NCI-H2107 treated with DMSO at 0.1 percent for 48 hours (cell line): ENCODE results near the gene SRRM5.
"Not testable (repeated sequence)": the region's sequence is repeated elsewhere in the genome, so short reads cannot be mapped to it uniquely, and the experiment has no call there.

Source experiments
- DNase-seq: peaks from one replicate; lab custom pipeline; 2025; ENCODE audit not compliant: unreplicated experiment; lab: John Stamatoyannopoulos, UW

Gene SRRM5

DNA sequence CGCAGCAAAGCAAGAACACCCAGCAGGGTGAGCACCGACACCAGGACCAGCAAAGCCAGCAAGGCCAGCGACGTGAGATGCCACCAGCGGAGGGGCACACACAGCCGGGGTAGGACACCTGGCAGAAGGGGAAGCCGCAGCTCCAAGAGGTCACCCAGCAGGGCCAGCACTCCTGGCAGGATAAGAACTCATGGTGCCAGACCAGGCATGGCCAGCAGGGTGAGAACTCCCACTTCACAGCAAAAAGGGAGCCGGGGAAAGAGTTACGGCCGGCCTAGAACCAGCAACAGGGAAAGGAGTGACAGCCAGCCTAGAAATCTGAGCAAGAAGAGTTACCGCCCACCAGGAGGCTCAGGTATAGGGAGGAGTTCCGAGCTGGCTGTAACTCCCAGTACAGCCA lies 486 bp downstream of the SRRM5 start:
- no peak for DNase-seq

DNA sequence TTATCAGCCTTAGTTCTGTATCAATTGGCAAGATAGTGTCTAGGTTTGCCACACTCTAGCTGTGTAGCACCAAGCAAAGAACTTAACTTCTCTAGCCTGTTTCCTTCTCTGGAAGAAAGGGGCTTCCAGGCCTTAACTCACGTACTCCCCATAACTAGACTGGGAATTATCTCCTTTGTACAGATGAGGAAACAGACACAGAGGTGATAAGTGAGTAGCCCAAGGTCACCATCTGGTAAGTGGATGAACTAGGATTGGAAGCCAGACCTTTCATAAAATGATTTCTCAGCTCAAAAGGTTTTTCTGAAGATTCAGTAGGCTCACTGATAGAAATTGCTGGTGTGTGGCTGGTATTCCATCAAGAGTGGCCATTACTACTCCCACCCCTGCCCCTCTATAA lies 4.4 kb downstream of the SRRM5 start:
- DNase-seq, result no peak

DNA sequence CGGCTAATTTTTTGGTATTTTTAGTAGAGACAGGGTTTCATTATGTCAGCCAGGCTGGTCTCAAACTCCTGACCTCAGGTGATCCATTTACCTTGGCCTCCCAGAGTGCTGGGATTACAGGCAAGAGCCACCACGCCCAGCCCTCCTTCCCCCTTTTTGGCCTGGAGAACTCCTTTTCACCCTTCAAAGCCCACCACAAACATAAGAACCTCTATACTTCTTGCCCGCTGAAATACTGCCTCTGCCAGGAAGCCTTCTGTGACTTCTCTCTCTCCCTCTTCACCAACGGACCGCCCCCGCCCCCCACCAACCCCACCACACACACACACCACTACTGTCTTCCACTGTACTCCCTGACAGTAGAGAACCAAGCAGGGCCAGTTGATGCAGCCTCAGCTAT lies 5.1 kb downstream of the SRRM5 start:
- DNase-seq, result no peak

DNA sequence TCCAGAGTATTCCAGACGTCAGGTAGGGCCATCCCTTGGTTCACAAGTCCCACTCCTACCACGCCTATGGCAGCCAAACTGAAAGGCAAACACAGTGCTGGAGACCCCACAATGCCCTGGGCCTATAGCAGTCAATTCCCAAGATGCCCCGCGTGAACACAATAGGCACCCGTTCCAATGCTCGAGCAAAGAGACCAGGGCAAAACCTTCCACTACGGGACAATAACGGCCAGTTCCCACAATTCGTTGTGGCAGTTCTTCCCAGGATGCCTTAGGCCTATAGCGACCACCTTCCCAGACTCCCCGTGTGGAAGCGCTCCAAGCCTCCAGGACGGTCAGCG lies 7.0 kb downstream of the SRRM5 start:
- peak; percentile 37 for DNase-seq

DNA sequence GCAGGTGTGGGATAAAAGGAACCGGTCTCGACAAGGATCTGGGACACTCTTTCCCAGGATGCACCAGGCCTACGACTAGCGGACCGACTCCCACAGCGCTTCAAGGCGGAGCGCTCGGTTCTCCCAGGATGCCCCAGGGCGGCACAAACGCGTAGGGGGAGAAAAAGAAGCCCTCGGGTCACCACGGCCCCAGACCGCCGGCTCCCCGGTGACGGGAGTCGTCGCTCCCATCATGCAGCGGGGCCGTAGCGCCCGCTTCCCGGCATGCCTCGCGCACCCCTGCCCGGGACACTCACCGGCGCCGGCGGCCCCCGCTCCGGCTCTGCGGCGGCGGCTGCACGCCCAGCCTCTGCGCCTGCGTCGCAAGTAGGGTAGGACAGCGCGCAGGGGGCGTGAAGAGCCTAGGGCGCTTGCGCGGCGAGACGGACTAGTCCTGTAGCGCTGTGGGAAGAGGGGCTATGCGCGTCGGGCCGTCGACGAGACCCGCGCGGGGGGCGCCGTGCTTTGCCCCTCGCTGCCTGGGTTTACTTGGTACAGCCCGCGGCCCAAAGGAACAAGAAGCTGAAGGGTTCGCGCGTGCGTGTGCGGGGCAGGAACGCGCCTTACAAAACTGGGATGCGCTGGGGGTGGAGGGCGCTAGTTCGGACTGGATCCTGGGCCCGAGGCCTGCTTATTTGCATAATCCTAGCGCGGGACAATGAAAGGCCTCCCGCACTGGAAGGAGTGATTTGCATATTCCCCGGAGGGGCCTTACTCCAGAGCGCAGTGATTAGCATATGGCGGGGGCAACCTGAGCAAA lies 7.6 kb downstream of the SRRM5 start, which contains the start of gene ZNF428:
Gene ZNF428, minus strand, starts transcription at position 368 of the 799 bp plus-strand sequence. CDS start 5,325 bp downstream, outside the sequence.
- DNase-seq, result peak; percentile 89

DNA sequence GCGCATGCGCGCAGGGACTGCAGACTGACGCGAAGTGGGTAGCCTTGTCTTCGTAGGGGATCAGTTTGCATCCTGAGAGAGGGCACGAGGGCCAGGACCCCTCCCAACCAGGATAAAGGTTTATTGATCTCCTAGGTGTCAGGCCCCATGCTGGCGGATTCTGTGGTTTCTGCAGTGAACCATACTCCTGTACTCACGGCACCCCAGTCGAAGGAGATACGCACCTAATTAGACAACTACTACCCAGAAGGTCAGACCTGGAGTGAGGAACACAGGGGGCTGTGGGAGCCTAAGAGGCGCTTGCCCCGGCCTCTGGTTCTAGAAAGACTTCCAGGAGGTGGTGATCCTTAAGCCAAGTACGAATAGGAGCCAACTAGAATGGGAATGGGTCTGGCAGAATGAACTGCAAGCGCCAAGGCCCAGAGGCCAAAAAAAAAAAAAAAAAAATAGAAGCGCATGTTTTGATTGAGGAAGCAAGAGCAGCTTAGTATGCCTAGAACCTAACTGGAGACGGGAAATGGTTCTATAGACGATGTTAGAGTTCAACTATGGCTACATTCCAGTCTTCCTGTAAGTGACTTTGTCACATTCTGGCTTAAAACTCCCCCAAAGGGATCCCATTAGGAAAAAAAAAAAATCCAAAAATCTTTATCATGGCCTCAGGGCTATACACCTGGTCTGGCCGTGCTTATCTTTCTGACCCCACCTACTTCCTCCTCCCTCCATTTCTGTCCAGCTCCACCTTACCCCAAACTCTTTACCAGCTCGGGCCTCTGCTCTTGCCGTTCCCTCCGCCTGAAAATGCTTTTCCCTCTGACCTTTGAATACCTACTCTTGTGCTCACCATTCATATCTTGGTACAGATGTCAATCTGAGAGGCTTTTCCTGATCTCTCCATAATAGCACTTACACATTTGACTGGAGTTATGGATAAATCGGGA lies 8.4 kb downstream of the SRRM5 start:
- no peak for DNase-seq

DNA sequence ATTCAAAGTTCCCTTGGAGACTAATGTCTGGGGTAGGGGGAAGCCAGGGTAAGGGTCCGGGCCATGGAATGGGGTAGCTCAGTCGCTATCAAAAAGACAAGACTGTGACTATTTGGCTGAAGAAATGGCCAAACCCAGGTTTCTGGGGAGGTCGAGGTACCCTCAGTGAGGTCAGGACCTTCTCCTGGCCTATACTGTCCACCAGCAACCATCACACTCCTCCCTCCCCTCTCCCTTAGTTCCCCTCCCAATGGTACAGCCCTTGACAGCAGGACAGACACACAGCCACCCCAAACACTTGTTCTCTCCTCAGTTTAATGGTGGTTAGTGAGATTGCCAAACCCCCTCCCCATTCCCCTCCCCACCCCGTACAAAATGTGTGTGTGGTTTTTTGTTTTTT lies 10.2 kb downstream of the SRRM5 start:
- no peak for DNase-seq

DNA sequence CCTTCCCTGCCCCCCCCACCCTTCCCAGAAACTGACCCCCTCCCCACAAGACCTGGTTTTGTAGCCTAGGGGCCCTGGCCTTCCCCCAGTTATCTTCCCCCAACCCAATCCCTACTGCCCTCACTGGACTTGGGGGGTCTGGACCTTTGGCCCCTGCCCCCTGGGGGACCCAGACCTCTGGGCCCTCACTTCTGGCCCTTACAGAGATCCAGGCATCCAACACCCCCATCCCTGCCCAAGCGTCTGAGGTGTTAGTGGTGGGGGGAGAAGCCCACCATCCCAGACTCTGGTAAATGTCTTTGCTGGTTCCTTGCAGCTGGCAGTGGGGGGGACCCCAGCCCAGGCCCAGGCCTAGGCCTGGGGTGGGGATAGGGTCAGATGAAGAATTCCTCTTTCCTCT lies 11.1 kb downstream of the SRRM5 start:
- no peak for DNase-seq

DNA sequence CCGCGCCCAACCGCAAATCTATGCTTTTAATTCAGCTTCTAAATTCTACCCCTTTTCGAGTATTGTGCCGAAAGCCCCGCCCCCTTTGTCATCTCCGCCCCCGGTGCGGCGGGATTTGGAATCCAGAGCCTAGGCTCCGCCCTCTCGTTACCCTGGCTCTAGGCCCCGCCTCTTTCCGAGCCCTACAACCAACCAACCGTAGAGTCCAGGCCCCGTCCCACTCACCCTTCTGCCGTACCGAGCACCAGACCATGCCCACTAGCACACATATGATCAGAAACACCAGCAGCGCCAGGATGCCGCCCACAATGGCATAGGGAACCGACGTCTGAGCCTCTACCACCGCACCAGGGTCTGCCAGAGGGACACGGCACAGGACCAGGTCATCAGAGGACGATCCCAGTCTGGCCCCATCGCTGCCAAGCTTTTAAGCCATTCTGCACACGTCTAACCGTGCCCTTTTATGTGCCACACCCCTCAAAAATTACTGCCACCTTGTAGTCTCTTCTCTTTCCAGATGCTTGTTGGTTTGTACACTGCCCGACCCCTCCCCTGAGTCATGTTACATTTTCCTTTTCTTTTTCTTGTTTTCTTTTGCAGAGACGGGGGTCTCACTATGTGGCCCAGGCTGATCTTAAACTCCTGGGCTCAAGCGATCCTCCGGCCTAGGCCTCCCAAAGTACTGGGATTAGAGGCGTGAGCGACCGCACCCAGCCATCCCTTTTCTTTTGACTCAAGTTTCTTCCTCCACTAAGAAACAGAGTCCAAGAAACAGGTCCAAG lies 12.2 kb downstream of the SRRM5 start:
- DNase-seq, result no peak

DNA sequence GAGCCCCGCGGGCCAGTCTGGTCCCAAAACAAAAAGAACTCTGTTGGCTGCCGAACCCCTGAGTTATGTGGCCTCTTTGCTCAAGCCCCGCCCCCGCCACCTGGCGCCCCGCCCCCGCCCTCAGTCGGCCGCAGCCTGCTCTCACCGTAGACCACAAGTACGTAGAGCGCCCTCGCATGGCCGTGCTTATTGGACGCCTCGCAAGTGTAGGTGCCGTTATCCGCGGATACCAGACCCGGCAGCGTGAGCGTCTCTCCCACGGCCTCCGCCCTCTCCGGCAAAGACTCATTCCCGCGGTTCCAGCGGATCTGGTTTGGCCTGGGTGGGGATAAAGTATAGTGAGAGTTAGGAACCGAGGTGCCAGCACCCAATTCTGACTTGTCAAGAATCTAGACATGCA lies 13.0 kb downstream of the SRRM5 start:
- DNase-seq, result no peak

DNA sequence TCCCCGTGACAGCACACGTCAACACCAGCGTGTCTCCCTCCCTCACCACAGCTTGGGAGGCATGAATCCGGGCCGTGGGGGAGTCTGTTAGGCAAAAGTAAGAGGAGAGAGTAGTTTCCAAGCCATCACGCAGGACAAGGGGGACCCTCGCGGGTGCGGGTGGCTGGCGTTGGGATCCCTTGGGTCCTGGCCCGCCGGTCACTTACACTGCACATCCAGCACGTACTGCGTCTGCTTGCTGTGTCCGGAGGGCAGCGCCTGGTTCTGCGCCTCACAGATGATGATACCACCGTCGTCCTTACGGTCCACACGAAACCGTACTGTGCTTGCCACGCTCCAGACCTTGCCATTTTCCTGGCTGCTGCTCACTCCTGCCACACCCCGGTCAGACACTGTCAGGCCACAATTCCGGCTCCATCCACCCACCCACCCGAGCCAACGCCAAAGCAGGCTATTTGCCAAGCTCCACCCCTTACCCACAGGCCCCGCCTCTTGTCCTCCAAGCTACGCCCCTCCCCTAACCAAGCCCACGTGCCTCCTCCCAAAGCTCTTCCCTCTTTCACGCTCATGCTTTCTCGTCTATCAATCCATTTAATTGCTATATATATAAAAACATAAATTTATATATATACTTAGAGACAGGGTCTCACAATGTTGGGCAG lies 14.2 kb downstream of the SRRM5 start:
- DNase-seq, result no peak

DNA sequence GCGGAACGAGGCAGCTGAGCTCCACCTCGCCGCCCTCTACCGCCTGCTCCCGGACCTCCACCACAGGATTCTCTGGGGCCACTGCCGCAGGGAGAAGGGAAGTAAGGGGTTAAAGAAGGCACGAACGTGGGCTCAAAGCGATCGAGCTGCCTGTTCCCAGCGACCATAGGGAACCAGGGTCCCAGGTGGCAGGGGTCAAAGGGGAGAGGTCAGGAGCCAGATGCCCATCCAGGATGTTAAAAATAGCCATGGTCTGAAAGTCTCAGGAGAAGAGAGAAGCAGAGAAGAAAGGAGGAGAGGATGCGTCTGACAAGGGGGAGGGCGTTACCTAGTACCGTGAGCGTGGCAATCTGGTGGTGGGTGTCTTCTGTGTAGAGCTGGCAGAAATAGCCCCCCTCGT lies 14.9 kb downstream of the SRRM5 start:
- DNase-seq, result no peak

DNA sequence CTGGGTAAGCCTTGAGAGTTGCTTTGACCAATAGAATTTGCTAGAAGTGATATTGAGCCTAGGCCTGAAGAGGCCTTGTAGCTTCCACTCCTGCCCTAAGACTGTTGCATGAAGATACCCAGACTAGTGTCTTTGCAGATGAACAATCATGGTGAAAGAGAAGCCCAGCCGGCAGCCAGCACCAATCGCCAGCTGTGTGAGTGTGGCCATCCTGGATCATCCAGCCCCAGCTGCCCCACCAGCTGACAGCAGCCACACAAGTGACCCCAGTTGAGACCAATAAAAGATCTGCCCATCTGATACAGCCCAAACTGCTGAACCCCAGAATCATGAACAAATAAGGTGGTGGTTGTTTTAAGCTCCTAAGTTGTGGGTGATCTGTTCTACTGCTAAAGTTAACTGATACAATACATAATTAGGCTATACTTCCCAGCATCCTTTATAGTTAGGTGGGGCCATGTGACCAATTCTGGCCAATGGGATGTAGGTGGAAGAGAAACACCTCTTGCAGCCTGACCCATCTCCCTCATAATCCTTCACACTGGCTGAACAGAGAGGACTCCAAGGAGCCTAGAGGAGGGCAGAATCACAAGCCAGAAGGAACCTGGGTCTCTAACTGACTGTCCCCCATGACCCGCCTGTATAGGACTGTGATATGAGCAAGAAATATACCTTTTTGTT lies 16.9 kb downstream of the SRRM5 start:
- no peak for DNase-seq

DNA sequence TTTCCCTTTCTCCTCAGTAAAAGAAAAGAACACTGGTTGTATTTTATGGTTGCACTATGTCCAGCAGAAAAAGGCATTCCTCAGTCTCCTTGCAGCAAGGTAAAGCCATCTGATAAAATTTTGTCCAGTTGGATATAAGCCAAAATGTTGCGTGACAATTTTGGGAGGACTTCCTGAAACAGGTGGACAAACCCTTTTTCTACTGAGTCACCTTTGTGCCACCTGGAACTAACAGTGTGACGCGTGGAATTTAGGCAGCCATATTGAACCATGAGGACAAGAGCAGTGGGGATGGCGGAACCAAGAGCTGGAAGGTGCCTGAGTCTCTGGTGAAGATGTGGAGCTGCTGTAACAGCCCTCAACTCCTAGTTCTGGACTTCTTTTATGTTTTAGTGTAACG lies 19.6 kb downstream of the SRRM5 start:
- no peak for DNase-seq

DNA sequence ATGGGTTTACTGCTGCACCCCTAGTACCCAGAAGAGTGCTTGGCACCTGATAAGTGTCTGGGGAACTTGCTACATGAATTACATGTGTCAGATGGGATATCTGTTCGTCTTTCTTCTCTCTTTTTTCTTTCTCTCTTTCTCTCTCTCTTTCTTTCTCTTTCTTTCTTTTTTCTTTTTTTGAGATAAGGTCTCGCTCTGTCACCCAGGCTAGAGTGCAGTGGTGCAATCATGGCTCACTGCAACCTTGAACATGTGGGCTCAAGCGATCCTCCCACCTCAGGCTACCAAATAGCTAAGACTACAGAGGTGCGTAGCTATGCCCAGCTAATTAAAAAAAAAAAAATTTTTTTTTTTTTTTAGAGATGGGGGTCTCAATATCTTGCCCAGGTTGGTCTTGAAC lies 21.6 kb downstream of the SRRM5 start:
- no peak for DNase-seq

DNA sequence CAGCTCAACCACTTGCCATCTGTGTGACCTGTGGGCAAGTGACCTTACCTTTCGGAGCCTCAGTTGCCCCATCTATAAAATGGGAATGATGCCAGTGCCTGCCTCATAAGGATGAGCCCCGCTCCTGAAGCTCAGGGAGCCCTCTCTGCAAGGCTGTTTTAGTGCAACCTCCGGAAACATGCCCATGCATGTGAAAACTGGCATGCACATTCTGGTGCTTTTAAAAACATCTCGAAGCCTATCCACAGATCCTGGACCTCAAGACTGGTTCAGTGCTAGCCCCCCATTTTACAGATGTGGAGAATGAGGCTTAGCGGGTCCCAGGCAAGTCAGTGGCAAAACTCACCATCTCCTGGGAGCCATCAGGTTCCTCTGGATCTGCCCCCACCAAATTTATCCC lies 22.2 kb downstream of the SRRM5 start:
- no peak for DNase-seq

DNA sequence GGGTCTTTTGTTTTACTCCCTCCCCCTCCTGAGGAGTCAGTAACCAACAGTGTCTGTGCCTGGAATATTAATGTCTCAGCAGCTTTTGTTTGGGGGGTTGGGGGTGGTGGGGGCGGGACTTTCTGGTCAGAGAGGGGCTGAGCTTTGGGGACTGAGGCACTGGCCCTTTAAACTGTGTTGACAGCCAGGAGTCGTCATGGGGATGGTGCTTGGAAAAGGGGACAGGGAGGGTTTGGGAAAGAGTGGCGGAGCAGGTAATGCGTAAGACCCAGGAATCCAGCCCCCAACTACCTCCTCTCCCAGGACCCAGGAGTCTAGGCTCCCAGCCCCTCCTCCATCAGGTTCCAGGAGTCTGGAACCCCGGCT lies 22.6 kb downstream of the SRRM5 start:
- no peak for DNase-seq

DNA sequence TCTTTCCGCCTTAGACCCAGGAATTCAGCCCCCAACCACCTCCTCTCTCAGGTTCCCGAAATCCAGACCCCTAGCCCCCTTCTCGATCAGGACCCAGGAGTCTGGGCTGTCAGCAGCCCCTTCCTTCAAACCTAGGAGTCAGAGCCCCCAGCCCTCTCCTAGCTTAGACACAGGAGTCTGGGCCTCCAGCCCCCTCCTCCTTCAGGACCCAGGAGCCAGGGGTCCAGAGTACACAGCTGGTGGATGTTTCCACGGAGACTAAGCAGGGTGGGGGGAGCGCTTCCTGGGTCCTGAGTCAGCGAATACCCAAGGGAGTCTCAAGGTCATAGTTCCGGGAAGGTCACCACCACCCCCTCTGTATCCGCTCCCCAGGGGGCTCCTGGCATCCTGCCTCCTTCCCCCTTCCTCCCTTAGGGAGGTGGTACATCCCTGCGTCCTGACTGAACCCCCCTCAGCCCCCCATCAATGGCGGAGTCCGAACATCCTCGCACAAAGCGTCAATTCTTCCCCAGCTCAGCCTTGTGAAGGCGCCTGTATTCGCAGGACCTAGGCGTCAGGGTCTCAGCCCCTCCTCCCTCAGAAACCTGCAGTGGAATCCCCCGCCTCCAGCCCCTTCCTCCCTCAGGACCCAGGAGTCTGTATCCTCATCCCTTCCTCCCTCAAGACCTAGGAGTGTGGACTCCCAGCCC lies 23.1 kb downstream of the SRRM5 start:
- no peak for DNase-seq

DNA sequence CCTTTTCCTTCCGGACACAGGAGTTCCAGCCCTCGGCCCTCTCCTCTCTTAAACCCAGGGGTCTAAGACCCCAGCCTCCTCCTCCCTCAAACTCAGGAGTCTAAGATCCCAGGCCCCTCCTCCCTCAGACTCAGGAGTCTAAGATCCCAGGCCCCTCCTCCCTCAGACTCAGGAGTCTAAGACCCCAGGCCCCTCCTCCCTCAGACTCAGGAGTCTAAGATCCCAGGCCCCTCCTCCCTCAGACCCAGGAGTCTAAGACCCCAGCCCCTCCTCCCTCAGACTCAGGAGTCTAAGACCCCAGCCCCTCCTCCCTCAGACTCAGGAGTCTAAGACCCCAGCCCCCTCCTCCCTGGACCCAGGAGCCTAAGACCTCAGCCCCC lies 23.7 kb downstream of the SRRM5 start:
- not testable (repeated sequence) for DNase-seq

DNA sequence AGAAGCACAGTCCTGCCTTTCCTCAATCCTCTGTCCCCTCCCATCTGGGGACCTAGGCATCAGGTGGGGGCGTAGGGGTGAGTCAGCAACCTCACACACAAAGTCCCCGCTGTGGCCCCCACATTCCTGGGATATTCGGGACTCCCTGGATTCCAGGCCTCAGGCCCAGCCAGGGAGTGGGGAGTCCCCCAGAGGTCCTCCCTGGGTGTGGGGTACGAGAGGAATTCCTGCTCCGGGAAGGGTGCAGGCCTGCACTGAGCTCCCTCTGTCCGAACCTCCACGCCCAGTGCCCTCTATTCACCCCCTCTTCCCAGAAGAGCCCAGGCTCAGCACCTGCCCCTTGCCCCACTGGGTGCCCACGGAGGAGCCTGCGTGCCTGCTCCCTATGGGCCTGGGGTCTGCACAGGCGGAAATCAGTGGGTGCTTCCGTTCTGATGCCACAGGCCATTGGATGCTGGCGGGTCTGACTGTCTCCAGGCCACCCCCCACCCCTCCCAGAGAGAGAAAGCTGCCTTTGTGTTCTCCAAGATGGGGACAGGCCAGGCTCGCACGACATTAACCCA lies 24.3 kb downstream of the SRRM5 start:
- no peak for DNase-seq
